ENCODE results near the gene BCAR3.
"Not testable (repeated sequence)": the region's sequence is repeated elsewhere in the genome, so short reads cannot be mapped to it uniquely, and the experiment has no call there.

Gene BCAR3

GRCh38 chr1:93705892-93706500 lies 24.4 kb upstream of the BCAR3 start:
- no peak for DNase-seq (ENCODE audit: low read depth)

GRCh38 chr1:93704052-93704451 lies 22.4 kb upstream of the BCAR3 start:
- DNase-seq (ENCODE audit: low read depth): no peak

GRCh38 chr1:93703643-93704042 lies 22.0 kb upstream of the BCAR3 start:
- no peak for DNase-seq (ENCODE audit: low read depth)

GRCh38 chr1:93702828-93703183 lies 21.2 kb upstream of the BCAR3 start:
- DNase-seq (ENCODE audit: low read depth): no peak

- no peak for DNase-seq (ENCODE audit: low read depth)
These were observed 20.6 kb upstream of the BCAR3 start for GRCh38 chr1:93702111-93702827.

- no peak for DNase-seq (ENCODE audit: low read depth)
These were observed 20.0 kb upstream of the BCAR3 start for GRCh38 chr1:93701629-93702028.

GRCh38 chr1:93700532-93701469 lies 19.2 kb upstream of the BCAR3 start:
- no peak for DNase-seq (ENCODE audit: low read depth)

GRCh38 chr1:93699503-93700168 lies 18.0 kb upstream of the BCAR3 start:
- no peak for DNase-seq (ENCODE audit: low read depth)

- DNase-seq (ENCODE audit: low read depth): no peak
These were observed 17.4 kb upstream of the BCAR3 start for GRCh38 chr1:93699049-93699384.

- no peak for DNase-seq (ENCODE audit: low read depth)
These were observed 16.9 kb upstream of the BCAR3 start for GRCh38 chr1:93698329-93699048.

GRCh38 chr1:93697566-93697965 lies 15.9 kb upstream of the BCAR3 start:
- DNase-seq (ENCODE audit: low read depth): not testable (repeated sequence)

- DNase-seq (ENCODE audit: low read depth): no peak
These were observed 13.9 kb upstream of the BCAR3 start for GRCh38 chr1:93695411-93696005.

GRCh38 chr1:93694819-93695218 lies 13.2 kb upstream of the BCAR3 start:
- DNase-seq (ENCODE audit: low read depth): no peak

- DNase-seq (ENCODE audit: low read depth): no peak
These were observed 12.4 kb upstream of the BCAR3 start for GRCh38 chr1:93694039-93694438.

GRCh38 chr1:93692983-93693591 lies 11.4 kb upstream of the BCAR3 start:
- no peak for DNase-seq (ENCODE audit: low read depth)

- no peak for DNase-seq (ENCODE audit: low read depth)
These were observed 10.8 kb upstream of the BCAR3 start for GRCh38 chr1:93692451-93692861.

GRCh38 chr1:93692026-93692425 lies 10.4 kb upstream of the BCAR3 start:
- DNase-seq (ENCODE audit: low read depth): no peak

GRCh38 chr1:93690921-93691789 lies 9.5 kb upstream of the BCAR3 start:
- DNase-seq (ENCODE audit: low read depth): no peak

- DNase-seq (ENCODE audit: low read depth): no peak
These were observed 8.7 kb upstream of the BCAR3 start for GRCh38 chr1:93690341-93690740.
